NCI-H2081 treated with DMSO at 0.1 percent for 48 hours (cell line): ENCODE data around the gene ERBB4.
"Not testable (repeated sequence)": the region's sequence is repeated elsewhere in the genome, so short reads cannot be mapped to it uniquely, and the experiment has no call there.

Experiments
- DNase-seq: peaks from one replicate; lab custom pipeline; 2025; lab: John Stamatoyannopoulos, UW

The ERBB4 gene

DNA sequence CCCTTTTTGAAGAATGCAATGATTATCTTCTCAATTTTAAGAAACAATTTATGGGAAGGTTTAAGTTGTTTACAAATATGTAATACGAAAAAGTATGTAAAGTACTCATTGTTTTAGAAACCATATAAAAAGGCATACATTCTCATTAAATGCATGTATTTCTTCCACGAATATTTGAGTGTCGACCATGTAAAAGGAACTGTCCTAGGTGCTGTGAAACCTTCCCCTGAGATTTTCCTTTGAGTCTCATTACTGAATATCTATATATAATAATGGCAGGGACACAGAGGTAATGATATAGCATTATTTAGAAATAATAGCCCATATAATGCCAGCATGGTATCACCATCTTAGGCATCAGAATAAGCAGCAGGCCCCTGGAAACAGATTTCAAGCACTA lies 239.3 kb downstream of the ERBB4 start:
- DNase-seq: no peak

DNA sequence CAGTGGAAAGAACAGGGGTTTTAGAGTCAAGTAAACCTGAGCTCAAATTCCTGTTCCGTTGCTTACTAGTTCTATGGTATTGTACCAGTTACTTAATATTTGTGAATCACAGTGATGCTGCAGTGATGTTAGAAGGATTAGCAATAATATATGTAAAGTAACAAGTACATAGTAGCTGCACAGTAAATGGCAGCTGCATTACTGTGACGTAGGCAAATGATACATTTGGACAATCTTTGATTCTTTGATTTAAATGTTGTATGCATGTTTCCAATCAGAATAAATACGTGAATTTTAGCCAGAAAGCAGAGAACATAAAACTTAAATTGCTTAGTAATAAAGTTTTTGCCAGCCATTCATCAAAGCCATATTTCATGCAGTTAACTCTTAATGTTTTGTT lies 243.0 kb downstream of the ERBB4 start:
- DNase-seq: no peak

DNA sequence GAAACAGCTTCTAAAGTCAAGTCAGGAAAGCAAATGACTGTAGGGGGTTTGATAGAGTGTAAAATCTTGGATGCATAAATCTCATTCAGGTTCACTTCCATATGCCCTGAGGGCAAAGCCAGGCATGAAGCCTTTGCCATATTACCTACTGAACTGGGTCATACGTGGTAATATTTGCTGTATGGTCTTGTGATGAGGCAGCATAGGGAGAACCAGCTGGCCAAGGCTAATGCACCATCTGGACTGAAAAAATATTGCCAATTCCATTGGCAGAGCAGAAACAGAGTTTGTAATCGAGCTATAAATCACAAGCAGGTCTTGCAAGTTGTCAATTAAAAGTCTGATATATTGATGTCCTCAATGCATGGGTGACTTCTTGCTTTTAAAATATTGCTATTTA lies 243.8 kb downstream of the ERBB4 start:
- DNase-seq: peak; percentile 94

DNA sequence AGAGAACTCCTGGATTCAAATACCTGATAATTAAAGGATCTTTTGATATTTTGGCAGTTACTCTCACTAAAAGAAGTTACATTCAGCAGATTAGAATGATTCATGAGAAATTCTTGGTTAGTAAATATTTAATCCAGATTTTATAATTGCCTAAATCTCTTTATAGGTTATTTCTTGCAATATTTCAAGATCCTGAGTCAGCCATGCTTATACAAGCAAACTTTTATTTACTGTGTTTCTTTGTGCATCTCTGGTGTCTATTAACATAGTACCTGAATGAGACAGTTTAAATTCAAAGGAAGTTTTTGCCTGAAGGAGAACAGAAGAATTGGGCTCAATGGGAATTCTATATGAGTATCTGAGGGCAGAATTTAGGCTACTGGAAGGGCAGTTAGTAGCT lies 249.3 kb downstream of the ERBB4 start:
- DNase-seq: no peak

DNA sequence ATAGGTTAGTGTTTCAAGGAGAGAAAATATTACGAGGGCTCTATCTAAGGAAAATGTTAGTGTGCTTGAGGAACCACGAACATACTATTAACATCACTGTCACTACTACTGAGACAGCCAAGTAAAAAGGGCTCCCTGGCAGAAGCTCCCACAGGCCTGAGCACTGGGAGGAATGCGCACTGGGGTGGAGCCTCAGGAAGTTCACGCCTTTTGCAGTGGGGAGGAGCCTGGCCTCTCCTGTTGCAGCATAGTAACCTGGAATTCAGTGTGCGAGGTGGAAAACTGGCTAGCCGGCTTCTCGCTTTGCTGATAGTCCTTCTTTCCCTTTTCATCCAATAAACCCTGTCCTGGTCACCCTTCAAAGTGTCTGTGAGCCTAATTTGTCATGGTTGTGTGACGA lies 250.3 kb downstream of the ERBB4 start:
- no peak for DNase-seq

DNA sequence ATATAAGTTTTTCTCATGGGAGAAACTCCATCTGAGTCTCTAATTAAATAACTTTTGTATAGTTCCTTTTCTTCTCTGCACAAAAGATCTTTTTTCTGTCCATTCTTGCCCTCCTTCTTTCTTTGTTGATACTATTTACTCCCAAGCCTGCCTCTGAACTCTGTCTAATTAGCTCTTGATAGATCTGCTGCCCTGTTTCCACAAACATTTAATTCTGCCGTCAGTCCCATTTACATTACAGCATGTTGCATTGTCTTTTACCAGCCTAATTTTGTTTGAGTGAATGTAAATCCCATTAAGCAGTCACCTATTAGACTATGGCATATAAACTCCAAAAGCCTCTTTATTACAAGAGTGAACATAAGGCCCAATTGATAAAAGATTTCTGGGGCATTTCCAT lies 254.4 kb downstream of the ERBB4 start:
- DNase-seq: no peak

DNA sequence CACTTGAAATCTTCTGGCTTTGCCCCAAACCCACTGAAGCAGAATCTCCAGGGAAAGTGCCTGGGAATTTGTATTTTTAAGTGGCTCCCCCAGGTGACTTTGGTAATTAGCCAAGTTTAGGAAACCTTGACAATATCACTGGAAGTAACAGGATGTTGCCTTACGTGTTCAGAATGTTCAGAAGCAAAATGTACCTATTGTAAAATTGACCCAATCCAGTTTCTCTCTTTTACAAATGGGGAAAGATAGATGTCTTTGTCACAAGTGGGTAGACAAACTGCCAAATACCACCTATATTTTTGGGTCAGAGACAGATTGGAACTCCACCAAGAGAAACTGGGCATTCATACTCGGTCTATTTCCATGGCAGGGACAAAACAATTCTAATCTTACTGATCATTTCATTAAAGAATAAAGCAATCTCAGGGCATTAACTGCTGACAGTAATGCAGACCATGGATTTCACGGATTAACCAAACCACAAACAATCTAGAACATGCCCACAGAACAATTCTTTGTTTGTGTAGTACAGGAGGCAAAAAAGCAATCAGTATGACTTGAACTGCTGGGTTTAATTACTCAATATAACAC lies 255.8 kb downstream of the ERBB4 start:
- peak; percentile 65 for DNase-seq

DNA sequence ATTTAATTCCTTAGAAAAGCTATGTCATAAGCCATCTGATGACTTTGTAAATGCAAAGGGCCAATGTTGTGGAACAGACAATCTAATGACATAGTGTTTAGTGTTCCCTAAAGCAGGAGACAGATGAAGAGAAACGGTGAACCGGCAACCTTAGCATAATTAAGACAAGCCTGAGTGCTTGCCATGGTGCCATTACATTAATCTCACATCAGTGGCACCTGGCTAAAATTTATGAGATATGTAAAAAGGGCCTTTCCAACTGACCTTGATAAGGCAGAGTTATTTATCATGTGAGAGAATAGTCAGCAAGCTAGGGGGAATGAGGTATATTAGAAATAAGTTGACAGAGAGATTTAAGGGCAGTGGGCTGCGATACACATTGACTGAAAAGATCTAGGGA lies 261.8 kb downstream of the ERBB4 start:
- no peak for DNase-seq

DNA sequence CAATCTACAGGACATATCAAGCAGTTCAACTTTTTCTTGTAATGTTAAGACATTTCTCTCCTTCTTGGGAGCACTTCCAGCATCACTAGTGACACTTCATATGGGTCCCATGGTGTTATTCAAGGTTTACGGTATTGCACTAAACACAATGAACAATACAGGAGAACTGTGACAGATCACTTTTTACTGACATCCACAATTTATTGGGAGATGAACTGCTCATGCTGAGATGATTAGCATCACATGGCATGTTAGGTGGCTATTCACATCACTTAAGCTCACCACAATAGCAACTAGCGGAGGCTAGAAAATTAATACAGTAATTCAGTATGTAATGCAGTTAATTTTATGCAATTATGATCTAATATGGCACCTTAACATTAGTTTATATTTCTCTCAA lies 264.4 kb downstream of the ERBB4 start:
- peak; percentile 33 for DNase-seq

DNA sequence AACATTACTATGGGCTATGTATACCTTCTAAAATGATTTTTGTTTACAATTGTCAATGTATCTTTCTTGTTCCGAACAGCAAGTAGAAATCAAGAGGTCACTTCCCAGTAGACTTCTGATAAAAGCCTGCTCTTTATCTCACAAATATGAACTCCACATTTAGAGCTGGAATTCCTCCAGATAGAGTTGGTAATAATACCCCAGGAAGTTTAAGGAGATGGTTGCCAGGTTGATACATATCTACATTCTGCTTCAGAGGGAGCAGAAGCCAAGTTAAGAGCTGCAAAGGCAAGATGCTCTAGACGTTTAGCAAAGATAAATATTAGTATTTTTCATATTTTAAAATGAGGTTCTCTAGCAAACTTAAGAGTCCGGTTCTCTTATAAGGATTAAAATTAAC lies 267.0 kb downstream of the ERBB4 start:
- no peak for DNase-seq

DNA sequence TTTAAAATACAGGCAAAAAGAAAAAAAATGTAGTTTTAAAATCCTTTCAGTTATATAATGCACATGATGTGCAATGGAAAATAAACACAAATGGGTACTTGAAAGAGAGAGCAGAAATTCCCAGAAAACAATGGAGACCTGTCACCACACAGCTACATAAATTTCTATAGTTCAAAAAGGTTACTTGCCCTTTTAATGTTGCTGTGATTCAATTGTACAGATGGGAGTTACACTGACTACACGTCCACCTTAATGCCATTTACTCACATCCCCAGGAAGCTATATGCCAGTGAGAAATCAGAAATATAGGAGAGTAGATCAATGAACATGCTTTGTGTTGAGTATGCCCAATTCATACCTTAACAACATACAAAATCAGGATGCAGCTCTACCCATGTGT lies 269.6 kb downstream of the ERBB4 start:
- DNase-seq: no peak

DNA sequence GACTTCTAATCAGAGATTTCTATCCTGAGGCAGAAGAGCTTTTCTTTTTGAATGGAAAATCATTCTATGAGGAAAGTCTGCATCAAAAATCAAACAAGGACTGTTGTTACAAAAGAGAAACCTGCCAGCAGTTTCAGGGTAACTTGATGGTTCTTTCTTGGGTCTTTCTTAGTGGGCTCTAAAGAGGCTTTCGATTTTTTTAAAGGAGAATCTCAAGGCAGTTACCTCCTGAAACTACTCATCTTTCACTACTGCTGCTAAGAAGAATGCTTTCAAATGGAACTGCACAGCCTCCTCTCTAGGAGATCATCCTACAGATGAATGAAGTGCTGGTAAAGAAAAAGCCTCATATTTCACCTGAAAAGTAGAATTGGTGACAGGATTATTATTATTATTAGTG lies 272.3 kb downstream of the ERBB4 start:
- DNase-seq: no peak

DNA sequence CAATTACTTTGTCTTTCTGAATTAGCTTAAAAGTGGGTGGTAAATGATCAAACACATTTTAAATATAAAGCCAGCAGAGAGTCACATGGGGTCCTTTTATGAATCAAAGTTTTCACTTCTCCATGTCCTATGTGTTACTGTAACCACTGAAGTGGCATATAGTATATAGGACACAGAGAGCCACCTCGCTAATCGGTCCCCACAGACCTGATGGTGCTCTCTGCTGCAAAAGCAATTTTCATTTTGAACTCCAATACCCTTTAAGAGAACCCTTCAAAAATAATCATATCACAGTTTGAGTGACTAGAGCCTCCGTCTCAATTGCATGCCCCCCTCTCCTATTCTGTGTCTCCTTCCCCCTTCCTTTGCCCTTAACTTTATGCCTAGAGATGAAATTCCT lies 272.8 kb downstream of the ERBB4 start:
- no peak for DNase-seq

DNA sequence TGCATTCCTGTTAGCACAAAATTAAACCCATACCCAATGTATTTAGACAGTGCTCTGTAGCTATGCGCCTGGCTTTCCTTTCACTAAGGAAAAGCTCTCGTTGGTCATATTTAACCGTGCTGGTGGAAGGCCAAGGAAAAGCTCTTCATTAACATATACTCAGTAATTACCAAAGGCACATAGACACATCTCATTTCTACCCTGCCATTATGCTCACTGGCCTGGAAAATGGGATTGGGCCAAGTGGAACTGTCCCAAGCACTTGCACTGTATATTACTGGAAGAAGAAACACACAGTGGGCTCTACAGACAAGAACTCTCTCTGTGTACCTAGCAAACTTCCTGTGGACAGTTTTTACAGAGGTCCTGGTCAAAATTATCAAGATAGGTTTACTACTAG lies 274.4 kb downstream of the ERBB4 start:
- DNase-seq: no peak

DNA sequence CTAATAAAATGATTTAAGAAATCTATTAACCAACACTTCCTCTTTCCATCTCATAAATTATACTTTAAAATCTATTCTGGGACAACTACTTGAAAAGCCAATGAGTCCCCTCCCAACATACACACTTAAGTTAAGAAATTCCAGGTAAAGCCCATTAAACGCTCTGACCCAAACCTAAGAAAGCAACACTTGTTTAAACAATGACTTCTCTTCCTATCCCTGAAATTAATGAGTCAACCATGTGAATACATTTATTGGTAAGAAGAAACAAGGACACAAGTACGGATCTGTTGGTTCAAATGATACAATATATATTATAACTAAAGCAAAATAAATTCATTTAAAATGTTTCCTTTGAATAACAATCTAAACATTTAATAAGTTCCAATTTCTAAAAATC lies 279.4 kb downstream of the ERBB4 start:
- DNase-seq: no peak

DNA sequence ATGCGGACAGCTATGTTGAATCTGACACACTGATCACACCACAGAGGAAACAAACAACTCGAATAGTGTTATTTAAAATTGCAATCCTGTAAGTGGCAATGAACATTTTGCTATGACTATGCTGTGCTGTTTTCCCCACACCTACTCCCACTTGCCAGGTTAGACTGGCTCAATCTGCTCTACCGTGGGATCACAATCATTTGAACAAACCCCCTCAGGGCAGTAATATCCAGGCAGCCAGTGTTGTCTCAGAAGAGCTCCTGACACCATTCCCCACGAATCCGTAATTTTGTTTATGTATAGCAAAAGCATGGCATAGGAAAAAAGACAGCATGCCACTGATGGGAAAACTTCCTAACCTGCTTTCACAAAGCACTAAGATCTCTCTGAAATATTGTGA lies 284.3 kb downstream of the ERBB4 start:
- DNase-seq: no peak

DNA sequence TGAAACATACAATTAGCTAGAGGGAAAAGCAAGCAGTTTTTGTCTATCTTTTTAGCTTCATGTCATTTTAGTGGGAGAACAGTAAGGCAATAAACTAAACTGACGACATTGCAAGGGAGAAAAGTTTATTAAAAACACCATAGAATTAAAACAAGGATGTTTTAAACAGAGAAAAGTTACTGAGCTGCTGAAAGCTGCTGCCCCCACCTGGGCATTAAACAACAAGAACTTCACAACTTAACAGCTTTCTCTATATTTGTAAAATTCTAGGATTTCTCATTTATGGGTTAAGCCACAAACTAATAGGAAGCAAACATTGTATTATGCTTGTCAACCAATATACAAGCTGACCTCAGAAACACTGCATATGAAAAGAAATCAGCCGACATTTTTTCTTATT lies 289.2 kb downstream of the ERBB4 start:
- no peak for DNase-seq

DNA sequence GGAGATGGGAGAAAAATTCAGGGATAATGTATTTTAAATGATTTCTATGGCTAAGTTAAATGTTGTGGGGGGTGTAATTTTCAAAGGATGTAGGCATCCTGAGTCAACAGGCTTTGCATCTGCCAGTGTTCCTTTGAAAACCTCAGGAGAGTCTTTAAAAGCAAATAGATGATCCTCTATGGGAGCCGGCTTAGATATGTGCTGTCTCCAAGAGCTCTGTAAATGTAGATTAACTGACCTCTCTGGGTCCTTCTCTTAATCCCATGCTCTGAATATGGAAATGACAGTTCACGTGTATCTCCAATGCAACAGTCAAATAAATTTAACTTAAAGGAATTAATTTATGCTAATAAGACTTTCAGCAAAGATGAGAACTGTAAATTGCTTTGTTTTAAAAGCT lies 292.7 kb downstream of the ERBB4 start:
- no peak for DNase-seq

DNA sequence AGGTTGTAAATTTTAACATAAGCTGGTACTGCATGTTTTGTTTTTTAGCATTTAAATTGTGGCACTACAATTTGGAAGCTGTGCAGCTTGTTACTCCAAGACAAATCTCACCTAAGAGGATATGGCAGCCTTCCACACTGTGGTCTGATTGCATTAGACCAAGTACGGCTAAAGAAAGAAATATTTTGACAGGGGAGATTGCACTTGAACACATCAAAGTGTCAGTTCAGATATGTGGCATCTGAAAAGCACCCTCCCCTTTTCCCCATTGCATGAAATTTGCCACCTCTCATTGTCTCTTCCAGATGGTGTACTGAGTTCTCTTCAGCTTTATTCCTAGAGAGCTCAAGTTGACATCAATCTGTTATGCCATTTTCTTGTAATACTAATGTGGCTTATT lies 295.9 kb downstream of the ERBB4 start:
- DNase-seq: no peak

DNA sequence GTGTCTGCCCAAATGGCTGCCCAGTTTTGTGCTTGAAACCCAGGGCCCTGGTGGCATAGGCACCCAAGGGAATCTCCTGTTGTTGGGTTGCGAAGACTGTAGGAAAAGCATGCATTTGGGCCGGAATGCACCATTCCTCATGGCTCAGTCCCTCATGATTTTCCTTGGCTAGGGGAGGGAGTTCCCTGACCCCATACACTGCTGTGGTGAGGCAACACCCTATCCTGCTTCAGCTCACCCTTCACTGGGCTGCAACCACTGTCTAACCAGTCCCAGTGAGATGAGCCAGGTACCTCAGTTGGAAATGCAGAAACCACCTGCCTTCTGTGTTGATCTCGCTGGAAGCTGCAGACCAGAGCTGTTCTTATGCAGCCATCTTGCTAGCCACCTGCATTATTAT lies 300.4 kb downstream of the ERBB4 start:
- not testable (repeated sequence) for DNase-seq

DNA sequence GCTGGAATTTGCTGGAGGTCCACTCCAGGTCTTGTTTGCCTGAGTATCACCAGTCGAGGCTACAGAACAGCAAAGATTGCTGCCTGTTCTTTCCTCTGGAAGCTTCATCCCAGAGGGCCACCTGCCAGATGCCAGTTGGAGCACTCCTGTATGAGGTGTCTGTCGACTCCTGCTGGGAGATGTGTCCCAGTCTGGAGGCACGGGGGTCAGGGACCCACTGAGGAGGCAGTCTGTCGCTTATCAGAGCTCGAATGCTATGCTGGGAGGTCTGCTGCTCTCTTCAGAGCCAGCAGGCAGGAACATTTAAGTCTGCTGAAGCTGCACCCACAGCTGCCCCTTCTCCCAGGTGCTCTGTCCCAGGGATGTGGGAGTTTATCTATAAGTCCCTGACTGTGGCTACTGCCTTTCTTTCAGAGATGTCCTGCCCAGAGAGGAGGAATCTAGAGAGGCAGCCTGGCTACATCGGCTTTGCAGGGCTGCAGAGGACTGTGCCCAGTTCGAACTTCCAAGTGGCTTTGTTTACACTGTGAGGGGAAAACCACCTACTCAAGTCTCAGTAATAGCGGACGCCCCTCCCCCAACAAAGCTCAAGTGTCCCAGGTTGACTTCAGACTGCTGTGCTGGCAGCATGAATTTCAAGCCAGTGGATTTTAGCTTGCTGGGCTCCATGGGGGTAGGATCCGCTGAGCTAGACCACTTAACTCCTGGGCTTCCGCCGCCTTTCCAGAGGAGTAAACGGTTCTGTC lies 301.1 kb downstream of the ERBB4 start:
- no peak for DNase-seq

DNA sequence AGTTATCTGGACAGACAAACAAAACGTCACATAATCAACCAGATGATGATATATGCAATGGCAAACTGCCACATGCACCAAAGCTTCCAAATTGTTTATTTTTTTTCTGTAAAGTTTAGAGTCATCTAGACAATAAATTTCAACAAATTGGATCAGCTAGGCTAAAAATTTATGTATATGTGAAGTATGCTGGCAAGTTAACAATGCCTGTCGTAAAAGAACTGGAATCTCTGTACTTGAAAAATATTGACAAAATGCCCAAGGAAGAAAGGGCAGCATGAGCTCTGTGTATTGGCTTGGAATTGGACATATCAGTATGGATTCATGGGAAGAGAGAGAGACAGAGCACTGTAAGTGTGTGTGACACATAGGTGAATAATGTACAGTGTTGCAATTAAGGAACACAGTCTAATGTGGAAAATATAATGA lies 309.8 kb downstream of the ERBB4 start:
- no peak for DNase-seq

DNA sequence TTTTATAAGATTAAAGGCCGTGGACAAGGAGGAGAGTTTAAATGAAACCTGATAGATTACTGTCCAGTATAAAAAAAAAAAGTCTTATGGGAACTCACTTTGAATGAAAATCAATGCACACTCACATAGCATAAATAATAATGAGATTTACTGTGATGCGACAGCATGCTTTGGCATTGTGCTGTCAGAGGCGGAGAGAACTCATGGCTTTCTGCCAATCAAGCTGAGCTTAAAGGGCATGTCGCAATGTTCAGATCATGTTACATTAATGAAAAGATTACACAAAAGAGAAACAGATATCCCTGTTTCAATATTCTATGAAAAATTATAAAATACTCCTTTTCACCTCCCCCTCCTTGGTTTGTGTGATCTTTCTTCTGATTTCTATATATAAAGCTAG lies 310.8 kb downstream of the ERBB4 start:
- peak; percentile 51 for DNase-seq

DNA sequence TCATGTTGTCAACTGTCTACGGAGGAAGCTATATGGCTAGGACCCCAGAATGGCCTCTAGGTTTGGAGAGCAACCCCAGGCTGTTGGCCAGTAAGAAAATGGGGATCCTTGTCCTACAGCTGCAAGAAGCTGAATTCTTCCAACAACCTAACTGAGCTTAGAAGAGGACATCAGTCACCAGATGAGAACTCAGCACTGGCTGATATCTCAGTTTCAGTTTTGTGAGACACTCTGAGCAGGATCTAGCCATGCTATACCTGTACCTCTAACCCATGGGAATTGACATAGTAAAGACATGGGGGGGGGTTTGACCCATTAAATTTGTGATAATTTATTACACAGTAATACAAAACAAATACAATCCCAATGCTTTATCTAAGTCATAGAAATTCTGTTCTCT lies 312.5 kb downstream of the ERBB4 start:
- no peak for DNase-seq
